GM19240 (cell line): Measurements from ENCODE around the gene CCDC74A.
"Not testable (repeated sequence)": the region's sequence is repeated elsewhere in the genome, so short reads cannot be mapped to it uniquely, and the experiment has no call there.

Experiments
- DNase-seq: peaks from one replicate; pipeline ENCODE4 v3.0.0; 2011; ENCODE audit warnings: low spot score; ENCODE audit not compliant: insufficient read length

CCDC74A gene

DNA sequence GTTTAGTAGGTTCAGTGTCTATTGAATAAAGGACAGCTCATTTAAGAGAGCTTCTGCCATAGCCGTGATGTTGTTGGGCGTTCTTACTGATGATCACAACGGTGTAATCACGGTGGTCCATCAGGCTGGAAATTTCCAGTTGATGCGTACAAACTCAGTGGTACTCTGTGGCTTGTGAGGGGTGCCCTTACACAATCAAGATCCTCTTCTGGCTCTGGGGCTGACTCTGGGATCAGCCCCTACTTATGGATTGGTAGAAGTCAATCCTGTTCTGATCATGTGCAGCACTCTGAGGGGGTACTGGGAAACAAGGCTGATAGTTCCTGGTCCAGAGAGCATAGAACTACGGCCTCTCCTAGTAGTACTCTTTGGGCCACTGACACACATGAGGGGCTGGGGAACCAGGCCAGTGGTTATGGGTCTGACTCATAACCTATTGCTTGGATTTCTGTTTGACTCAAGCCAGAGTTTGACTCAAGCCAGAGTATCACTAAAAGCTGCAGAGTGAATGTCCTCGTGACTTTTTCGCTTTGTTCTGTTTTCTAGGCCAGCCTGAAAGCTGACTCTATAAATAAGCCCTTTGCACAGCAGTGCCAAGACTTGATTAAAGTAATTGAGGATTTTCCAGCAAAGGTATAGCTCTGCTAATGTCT is 29.2 kb upstream of the CCDC74A start:
- DNase-seq: not testable (repeated sequence)

DNA sequence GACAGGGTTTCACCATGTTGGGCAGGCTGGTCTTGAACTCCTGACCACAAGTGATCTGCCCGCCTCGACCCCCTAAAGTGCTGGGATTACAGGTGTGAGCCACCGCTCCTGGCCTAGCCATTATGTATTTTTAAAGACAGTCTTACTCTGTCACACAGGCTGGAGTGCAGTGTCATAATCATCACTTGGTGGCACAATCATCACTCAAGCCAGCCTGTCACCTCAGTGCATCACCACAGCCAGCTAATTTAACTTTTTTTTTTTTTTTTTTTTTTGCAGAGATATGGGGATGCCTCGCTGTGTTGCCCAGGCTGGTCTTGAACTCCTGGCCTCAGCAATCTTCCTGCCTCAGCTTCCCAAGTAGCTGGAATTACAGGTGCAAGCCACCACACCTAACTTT is 24.1 kb upstream of the CCDC74A start:
- not testable (repeated sequence) for DNase-seq

DNA sequence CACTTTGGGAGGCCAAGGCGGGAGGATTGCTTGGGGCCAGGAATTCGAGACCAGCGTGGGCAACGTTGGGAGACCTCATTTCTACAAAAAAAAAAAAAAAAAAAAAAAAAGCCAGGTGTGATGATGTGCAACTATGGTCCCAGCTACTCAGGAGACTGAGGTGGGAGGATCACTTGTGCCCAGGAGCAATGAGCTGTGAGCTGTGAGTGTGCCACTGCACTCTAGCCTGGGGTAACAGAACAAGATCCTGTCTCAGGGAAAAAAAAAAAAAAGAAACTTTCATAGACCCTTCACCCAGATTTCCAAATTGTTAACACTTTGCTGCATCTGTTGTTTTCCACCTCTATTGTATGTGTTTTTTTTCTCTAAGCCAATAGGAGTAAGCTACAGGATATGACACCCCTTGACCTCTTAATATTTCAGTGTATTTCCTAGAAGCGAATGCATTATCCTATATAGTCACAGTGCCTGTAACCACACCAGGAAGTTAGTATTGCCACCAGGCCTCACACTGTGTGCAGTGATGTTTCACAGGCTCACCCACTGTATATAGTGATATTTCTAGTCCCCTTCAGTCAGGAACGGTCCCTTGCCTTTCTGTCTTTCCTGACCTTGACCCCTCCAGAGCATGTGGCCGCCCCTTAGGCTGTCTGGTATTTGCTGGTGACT is 23.5 kb upstream of the CCDC74A start:
- DNase-seq: not testable (repeated sequence)

DNA sequence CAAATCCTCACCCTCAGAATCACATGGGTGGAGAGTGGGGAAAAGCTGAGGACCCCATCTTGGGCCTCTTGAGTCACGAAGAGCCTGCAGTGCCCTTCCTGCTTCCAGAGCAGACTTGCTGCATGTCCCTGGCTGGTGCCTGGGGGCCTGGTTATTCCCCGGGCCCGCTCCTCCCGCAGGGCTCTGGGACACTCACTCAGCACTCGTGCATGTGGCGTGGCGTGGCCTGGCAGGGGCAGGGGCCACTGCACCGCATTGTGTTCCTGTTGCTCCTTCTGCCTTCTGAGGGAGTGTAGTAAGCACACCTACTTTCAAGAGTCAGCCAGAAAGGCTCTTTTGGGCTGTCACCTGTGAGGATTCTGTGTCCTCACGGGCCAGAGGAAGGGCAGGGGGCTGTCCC is 18.1 kb upstream of the CCDC74A start:
- no peak for DNase-seq

DNA sequence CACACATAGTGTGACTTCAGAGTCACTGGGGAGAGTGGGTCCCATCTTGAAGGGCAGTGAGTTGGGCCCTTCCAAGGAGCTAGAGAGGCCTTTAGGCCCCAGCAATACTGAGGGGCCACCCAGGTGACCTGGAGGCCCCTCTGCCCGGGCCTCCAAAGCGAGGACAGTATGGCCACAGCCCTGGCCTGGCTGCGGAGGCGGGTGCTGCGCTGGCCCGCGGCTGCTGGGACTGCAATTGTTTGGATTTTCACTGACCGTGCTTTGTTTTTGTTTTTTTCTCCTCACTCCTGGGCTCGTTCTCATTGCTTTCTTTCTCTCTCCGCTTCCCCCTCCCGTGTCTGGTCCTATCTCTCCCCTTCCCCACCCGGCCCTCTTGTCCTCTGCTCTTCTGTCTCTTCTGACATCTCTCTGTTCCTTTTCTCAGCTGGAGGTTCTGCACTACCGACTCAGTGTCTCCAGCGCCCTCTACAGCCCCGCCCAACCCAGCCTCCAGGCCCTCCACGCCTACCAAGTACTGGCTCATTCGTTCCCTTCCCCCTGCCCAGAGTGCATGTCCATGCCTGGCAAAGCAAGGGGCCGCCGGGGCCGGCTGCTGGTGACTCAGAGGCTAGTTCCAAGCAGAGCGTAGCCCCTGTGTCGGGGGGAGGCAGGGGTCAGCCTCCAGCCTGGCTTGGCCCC is 16.3 kb upstream of the CCDC74A start:
- DNase-seq: not testable (repeated sequence)

DNA sequence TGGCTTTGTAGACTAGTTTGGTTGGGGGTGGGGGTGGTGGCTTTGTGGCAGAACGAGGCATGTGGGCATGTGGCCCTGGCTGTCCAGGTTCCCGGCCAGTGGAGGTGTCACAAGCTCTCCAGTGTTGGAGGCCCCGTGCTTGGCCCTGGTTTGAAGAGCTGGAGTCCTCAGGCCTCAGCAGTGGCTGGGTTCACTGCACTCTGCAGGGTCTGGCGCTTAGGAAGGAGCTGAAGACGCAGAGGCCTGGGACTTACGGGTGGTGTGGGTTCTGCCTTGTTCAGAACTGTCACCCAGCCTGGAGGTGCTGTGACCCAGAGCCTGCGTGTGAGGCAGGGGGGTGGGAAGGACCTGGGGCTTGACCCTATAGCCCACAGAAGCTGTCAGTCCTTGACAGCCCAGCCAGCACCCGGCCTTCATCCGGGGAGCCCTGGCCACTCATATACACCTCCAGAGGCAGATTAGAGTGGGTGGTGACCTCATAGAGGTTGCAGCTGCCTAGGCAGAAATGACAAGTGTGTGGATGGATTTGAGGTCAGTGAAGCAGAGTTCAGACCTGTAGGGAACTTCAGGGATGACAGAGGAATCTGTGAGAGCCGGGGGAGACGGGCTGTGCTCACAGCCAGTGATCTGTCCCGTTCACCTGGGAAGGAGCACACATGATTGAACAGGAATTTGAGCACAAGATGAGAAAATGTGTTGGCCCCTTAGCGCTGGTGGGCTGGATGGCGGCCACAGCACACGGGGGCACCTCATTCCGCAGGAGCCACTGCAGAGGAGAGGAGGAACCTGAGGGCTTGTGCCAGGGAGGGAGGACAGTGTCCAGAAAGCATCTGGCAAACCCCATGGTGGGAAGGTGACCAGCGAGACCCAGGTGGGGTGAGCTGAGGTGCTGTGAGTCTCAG is 15.5 kb upstream of the CCDC74A start:
- not testable (repeated sequence) for DNase-seq

DNA sequence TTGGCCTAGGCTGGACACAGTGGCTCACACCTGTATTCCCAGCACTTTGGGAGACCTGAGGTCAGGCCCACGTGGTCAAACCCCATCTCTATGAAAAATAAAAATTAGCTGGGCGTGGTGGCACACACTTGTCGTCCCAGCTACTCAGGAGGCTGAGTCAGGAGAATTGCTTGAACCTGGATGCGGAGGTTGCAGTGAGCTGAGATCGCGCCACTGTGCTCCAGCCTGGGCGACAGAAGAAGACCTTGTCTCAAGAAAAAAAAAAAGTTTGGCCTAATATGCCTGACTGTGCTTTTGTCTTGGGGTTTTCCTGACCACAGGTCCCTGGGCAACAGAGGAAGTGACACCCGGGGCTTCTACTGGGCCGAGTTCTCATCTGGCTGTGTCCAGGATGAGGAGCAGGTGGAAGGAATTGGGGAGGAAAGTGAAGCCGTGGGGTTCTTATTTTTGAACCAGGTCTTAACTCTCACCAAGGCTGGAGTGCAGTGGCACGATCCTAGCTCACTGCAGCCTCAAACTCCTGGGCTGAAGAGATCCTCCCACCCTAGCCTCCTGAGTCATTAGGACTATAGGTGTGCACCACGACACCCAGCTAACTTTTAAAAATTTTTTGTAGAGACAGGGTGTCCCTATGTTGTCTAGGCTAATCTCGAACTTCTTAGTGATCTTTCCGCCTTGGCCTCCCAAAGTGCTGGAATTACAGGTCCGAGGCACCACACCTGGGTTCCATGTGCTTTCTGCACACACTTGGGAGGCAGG is 13.1 kb upstream of the CCDC74A start:
- not testable (repeated sequence) for DNase-seq

DNA sequence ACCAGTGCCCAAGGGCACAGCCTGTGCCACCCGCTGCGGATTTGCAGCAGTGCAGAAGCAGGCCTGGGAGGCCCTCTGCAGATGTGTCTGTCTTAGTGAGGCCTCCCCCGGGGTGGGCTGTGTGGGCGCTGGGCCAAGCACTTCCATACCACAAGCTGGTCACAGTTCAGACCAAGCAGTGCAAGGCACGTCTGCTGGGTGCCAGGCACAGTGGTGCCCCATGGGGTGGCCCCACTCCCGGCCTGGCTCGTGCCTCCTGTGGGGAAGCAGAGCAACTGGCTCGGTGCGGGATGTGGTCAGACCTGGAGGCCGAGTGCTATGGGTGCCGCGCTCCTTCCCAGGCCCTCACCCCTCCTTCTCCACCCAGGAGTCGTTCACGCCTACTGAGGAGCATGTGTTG is 12.5 kb upstream of the CCDC74A start:
- DNase-seq: not testable (repeated sequence)

DNA sequence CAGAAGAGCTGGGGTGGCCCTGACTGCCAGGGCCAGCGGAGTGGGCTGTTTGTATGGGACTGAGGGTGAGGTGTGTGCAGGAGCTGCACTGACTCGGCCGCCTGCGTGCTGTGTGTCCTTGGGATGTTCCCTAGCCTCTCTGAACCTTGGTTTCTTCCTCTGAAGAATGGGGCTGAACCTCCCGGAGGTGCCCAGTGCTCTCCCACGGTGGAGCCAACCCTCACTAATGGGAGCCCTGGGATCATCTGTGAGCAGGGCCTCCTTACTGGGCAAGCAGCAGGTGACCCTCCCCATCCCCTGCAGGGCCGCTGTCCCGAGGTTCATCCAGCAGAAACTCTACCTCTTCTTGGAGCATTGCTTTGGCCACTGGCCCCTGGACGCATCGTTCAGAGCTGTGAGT is 11.7 kb upstream of the CCDC74A start:
- DNase-seq: no peak

DNA sequence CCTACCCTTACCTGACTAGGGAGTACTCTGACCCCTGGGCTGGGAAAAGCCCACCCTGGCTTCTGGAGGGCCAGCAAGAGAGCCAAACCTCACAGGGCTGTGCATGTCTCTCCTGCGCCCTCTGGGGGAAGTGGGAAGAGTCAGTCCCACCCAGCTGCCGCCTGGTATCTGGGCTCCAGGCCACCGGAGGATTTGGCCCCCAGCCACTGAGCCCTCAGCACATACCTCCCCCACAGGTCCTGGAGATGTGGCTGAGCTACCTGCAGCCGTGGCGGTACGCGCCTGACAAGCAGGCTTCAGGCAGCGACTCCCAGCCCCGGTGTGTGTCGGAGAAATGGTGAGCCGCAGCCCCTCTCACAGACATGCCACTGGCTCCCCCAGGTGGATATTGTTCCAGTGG is 11.1 kb upstream of the CCDC74A start:
- DNase-seq: not testable (repeated sequence)

DNA sequence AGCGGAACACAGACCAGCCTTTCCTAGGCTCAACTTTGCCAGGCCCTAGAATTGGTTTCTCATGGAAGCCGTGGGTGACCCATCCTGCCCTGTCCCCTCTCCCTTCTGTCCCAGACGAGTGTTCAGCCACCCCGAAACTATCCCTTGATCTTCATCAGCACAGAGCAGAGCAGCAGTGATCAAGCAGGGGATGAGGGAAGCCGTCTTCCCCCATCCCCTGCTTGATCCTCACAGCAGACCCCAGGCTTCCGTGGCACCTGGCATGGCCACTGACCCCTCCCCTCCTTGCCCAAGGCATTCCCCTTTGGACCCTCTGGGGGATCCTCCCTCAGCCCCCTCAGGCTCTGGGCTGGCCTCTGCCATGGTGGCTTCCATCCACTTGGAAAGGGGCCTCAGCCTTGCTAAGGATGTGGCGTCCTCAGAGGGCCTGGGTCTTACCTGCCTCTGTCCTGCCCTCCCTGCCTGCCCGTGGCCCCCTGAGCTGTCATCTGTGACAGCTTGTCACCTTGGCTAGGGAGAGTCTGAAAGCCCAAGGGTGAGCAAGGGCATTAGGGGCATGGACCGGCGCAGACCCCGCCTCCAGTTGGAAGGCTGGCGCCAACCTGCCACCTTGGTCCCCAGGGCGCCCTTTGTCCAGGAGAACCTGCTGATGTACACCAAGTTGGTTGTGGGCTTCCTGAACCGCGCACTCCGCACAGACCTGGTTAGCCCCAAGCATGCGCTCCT is 10.4 kb upstream of the CCDC74A start:
- no peak for DNase-seq

DNA sequence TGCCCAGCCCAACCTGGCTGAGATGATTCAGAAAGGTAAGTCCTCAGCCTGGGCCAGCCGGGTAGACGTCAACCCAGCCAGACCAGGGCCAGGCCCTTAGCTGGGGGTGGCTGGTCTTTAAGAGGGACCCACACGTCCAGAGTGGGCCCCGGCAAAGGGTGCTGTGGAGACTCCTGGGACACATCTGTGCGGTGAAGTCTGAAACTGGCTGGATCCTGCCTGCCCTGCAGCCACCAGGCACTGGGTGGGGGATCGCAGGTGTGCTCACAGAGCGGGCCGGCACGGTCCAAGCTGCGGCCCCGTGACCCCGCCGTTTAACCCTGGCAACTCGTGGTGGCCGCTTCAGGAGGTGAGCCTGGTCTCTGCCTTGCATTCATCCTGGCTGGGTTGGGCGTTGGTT is 9.8 kb upstream of the CCDC74A start:
- not testable (repeated sequence) for DNase-seq

DNA sequence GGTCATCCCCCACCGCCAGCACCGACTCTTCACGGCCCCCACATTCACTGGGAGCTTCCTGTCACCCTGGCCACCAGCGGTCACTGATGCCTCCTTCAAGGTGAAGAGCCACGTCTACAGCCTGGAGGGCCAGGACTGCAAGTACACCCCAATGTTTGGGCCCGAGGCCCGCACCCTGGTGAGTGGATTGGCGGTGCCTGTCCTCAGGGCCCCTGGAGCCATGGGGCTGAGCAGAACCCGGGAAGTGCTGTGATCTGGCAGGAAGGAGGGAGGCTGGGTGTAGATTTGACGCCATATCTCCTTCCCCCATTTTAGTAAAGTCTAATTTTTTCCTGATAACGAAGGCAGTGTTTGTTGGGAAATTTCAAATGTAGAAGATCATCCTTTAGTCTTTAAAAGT is 9.2 kb upstream of the CCDC74A start:
- DNase-seq: not testable (repeated sequence)

DNA sequence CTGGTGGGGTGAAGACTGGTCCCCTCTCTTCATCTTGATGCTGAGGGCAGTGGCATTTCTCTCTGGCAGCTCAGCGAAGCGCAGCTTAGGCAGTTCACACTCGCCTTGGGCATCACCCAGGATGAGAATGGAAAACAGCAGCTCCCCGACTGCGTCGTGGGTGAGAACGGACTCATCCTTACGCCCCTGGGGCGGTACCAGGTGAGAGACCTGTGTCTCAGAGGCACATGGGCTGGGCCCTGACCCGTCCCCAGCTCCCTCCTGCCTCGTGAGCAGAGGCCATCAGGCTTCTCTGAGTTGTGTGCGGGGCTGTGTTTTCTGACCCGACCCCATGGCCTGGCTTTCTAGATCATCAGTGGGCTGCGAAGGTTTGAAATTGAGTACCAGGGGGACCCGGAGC is 8.2 kb upstream of the CCDC74A start:
- no peak for DNase-seq

DNA sequence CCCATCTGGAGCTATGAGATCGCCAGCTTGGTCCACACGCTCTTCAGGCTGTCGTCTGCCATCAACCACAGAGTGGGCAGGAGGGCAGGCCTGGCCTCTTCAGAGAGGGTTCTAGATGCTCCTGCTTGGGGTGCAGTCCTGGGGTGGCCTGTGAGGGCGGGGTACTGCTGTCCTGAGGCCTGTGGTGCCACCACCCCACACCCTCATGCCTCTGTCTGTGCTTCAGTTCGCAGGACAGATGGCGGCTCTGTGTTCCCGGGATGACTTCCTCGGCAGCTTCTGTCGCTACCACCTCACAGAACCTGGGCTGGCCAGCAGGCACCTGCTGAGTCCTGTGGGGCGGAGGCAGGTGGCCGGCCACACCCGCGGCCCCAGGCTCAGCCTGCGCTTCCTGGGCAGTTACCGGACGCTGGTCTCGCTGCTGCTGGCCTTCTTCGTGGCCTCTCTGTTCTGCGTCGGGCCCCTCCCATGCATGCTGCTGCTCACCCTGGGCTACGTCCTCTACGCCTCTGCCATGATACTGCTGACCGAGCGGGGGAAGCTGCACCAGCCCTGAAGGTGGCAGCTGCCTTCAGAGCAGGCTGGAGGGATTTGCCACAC is 7.7 kb upstream of the CCDC74A start:
- DNase-seq: not testable (repeated sequence)

DNA sequence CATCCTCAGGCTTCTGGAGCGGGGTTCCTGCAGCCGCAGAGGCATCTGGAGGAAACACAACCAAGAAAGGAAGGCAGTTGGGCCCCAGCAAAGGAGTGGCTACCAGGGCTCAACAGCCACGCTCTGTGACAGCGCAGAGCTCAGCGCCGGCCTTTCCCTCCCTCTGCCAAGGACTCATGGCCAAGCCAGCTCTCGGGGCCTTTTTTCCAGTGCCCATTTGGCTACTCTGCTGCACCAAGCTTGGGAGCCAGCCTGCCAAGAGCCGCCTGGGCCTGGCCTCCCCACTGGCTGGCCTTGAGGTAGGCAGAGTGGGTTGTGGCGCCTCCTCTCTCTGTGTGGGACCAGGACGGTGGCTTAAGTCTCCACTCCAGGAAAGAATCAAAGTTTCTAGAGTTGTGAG is 7.2 kb upstream of the CCDC74A start:
- DNase-seq: no peak

DNA sequence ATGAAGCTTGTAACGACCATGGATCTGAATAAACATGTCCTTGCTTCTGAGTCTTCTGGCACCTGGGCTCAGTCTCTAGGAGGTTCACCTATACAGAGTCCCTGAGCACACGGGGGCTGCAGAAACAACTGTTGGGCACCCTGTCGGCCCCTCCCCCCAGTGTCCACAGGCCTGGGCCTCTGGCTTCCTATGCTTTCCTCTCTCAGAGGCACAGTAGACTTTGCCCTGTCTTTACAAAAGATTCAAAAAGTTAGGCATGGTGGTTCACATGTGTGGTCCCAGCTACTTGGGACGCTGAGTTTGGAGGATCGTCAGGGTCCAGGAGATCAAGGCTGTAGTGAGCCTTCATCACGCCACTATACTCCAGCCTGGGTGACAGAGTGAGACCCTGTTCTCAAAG is 6.2 kb upstream of the CCDC74A start:
- DNase-seq: not testable (repeated sequence)

DNA sequence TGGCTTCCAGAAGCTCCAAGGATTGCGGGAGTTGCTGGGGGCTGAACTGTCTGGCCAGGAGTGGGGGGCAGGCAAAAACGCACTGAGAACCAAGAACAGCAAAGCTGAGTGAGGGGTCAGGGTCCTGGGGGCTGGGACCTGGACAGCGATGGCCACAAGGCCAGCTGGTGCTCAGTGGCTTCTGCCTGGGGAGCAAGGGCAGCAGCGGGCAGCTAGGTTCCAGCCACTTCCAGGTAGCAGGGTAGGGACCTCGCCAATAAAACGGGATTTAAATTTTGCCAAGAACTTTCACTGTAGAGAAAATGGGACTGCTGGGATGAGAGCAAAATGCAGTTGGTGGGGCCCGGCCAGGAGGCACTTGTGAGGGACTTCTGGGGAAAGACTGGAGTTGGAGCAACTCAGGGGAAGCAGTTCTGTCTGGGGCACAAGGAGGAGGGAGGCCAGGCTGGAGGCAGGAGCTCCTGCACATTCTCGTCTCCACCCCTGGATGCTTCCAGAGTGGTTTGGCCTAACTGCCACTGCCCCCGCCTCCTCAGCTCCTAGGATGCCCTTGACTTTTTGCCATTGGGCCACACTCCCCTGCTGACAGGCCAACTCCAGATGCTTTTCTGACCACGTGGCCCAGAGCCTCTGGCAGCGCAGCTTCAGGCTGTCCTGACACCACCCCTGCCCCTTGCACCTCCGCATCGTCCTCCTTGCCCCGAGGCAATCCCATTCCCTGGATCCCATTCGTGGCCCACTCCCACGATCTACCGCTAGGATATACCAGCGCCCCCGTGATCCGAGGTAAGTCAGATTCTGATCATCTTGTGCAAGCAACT is 5.5 kb upstream of the CCDC74A start:
- no peak for DNase-seq

DNA sequence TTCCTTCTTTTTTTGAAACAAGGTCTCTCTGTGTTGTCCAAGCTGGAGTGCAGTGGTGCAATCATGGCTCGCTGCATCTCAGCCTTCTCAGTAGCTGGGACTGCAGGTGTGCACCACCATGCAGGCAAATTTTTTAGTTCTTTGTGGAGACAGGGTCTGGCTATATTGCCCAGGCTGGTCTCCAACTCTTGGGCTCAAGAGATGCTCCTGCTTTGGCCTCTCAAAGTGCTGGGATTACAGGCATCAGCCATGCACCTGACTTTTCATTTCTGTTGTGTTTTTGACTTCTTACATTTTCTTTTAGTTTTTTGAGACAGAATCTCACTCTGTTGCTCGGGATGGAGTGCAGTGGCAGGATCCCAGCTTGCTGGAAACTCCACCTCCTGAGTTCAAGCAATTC is 2.4 kb upstream of the CCDC74A start:
- DNase-seq: not testable (repeated sequence)
